ENCODE results near the gene PDE5A. TPM values are rescaled to one million over a fixed set of nuclear protein-coding genes. Genes with fewer than 3 reads are reported as not detected.

PDE5A gene
- total and polyA plus RNA-seq, 2 donors (not counting 3 experiments of a cell fraction or from before 2014, with no cell fraction given) = 0.73 to 2.3 TPM

DNA sequence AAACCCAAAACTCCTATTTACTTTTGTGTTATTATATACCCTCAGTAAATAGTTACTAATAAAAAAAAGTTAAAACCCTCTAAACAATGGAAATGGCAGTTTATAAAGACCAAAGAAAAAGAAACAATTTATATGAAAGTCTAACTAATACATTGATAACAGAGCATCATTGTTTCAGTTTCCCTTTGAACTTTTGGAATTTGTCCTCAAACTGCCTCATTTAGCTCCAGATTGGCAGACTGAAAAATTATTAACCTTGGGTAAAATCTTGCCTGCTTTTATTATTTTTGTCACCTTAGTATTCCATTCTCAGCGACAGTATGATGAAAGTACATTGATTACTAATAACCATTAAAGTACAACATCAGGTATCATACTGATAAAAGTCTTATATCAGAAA is 124.0 kb downstream of the PDE5A start:
- Histone ChIP-seq H3K4me3 (replicated peaks in 1 of 3; ENCODE audit: insufficient read depth in 1 of 3, low read depth in 1 of 3, low read length in 3 of 3) (no peak overlapping the region), H3K27me3 (ENCODE audit: control insufficient read depth in 2 of 2, insufficient read depth in 2 of 2, low read length in 2 of 2) (no peaks in the 10 kb centered on the region), H3K9ac (replicated peaks; ENCODE audit: extremely low read depth, insufficient read depth, low read length) (no peak overlapping the region), H3K27ac (ENCODE audit: insufficient read depth, low read depth, low read length) (no peak overlapping the region), H3K9me1 (replicated peaks; ENCODE audit: control insufficient read depth, extremely low read depth, insufficient read depth, low read length) (no peaks in the 10 kb centered on the region), H3K4me2 (ENCODE audit: insufficient read depth, low read length) (no peak overlapping the region), H3K36me3 (ENCODE audit: control insufficient read depth in 2 of 2, extremely low read depth in 1 of 2, insufficient read depth in 2 of 2, low read length in 2 of 2) (no peaks in the 10 kb centered on the region), H3K4me1 (ENCODE audit: control insufficient read depth, extremely low read depth, insufficient read depth, low read length) (no peaks in the 10 kb centered on the region), H2AFZ (ENCODE audit: low read depth, low read length) (no peak overlapping the region), H3K9me3 (replicated peaks; ENCODE audit: control insufficient read depth, insufficient read depth, low read length) (no peaks in the 10 kb centered on the region), H3K79me2 (ENCODE audit: control insufficient read depth, insufficient read depth, low read length) (no peaks in the 10 kb centered on the region), H4K20me1 (replicated peaks; ENCODE audit: control insufficient read depth, extremely low read depth, insufficient read depth, low read length) (no peaks in the 10 kb centered on the region)
- intact Hi-C loops (cut with micrococcal nuclease) (no loop called here), dilution Hi-C loops (cut with MboI; ENCODE audit: extremely low pct_ligation_motif_present, low sequenced_read_pairs) (no loop called here)
- ChIA-PET CTCF (no interaction called here), POLR2A (no interaction called here)
- FAIRE-seq (no peak), DNase-seq (ENCODE audit: low read depth, low spot score) (no peak)
- TF ChIP-seq JUN (IDR thresholded peaks at IDR 0.05; ENCODE audit: borderline replicate concordance, insufficient read depth, insufficient read length, low read depth) (no peak), POLR2A (IDR thresholded peaks at IDR 0.05; ENCODE audit: low read depth, low read length) (no peak), MYC (IDR thresholded peaks at IDR 0.05; ENCODE audit: low read depth, low read length) (no peak), FOS (IDR thresholded peaks at IDR 0.05; ENCODE audit: borderline replicate concordance, insufficient read depth, low read length) (no peak), EZH2 (IDR thresholded peaks at IDR 0.05; ENCODE audit: borderline replicate concordance, low read depth, low read length, severe bottlenecking) (no peak), MAX (IDR thresholded peaks at IDR 0.05; ENCODE audit: insufficient read depth, insufficient read length) (no peak), POLR2AphosphoS5 (IDR thresholded peaks at IDR 0.05; ENCODE audit: insufficient read depth, low read depth, low read length) (no peak), GATA2 (IDR thresholded peaks at IDR 0.05; ENCODE audit: insufficient read depth, insufficient read length, low read depth, low read length) (no peak), CTCF (IDR thresholded peaks at IDR 0.05; ENCODE audit: extremely low read depth in 1 of 2, insufficient read depth in 1 of 2, low read depth in 1 of 2, low read length in 2 of 2) (no peak)
- BruUV-seq (replicated peaks) = no TSS peak
